B cell (primary cell): ENCODE measurements around the gene EIF2D. TPM values are rescaled to one million over a fixed set of nuclear protein-coding genes. Genes with fewer than 3 reads are reported as not detected.

Source experiments
- ATAC-seq: fragments of 200-7000 bp; cut with Tn5 transposase; one replicate; pipeline ENCODE4 v1.10.0; 2021; ENCODE audit warnings: low read depth, mild to moderate bottlenecking, moderate number of reproducible peaks, moderate library complexity
- CTCF ChIA-PET: fragments of 350-600 bp; sonication (Branson Sonifier 250); formaldehyde crosslinking; loops from one replicate; lab custom pipeline; 2021; ENCODE audit warnings: antibody characterized with exemption, inconsistent platforms; lab: Charles Lee
- POLR2A ChIA-PET: fragments of 350-600 bp; sonication (Branson Sonifier 250); formaldehyde crosslinking; loops from one replicate; lab custom pipeline; 2021; ENCODE audit warnings: antibody characterized with exemption; lab: Charles Lee
- DNase-seq: peaks from one replicate; pipeline ENCODE4 v3.0.0; 2013
- H2AFZ ChIP-seq: 2 replicates; pipeline ENCODE4 v1.6.1; 2012; ENCODE audit warnings: mild to moderate bottlenecking, low read depth, low read length; ENCODE audit not compliant: insufficient read depth, poor library complexity, severe bottlenecking
- H3K27ac ChIP-seq, 2 donors: 1 replicate in 1 of 2; 2 replicates in 1 of 2; pipeline ENCODE4 v1.5.1; 2012 to 2013; ENCODE audit warnings: low read length in 2 of 2, mild to moderate bottlenecking in 2 of 2, moderate library complexity in 1 of 2
- H3K27me3 ChIP-seq, 4 experiments: fragments of 200-600 bp in 1 of 4; sonication (generic) in 1 of 4; replicated peaks in 1 of 4; 1 replicate in 2 of 4; 2 replicates in 2 of 4; pipeline versions ENCODE4 v1.6.1 to v1.7.0; 2013 to 2016; ENCODE audit warnings: low read length in 3 of 4, mild to moderate bottlenecking in 2 of 4, mixed read lengths in 1 of 4, moderate library complexity in 1 of 4; ENCODE audit not compliant: insufficient read depth in 4 of 4, control insufficient read depth in 3 of 4; ENCODE audit errors: control extremely low read depth in 1 of 4
- H3K36me3 ChIP-seq, 2 experiments: replicated peaks in 1 of 2; 1 replicate in 1 of 2; 2 replicates in 1 of 2; pipeline versions ENCODE4 v1.6.1 to v1.7.1; 2013; ENCODE audit warnings: low read length in 1 of 2; ENCODE audit not compliant: insufficient read depth in 2 of 2, control insufficient read depth in 1 of 2; ENCODE audit errors: control extremely low read depth in 1 of 2, extremely low read depth in 1 of 2
- H3K4me1 ChIP-seq, 2 donors: fragments of 200-600 bp in 1 of 2; sonication (generic) in 1 of 2; 1 replicate in 1 of 2; 2 replicates in 1 of 2; pipeline versions ENCODE4 v1.5.1 to v1.6.1; 2013 to 2017; ENCODE audit warnings: low read length in 2 of 2; ENCODE audit not compliant: control insufficient read depth in 2 of 2, insufficient read depth in 2 of 2
- H3K4me2 ChIP-seq: replicated peaks from 2 replicates; pipeline ENCODE3; 2012; ENCODE audit warnings: mild to moderate bottlenecking, low read depth, low read length; ENCODE audit not compliant: poor library complexity, severe bottlenecking
- H3K4me3 ChIP-seq, 5 experiments: fragments of 200-600 bp in 1 of 5; sonication (generic) in 1 of 5; 1 replicate in 3 of 5; 2 replicates in 2 of 5; pipeline versions ENCODE4 v1.5.1 to v1.7.0; 2011 to 2016; ENCODE audit warnings: low read length in 4 of 5, mild to moderate bottlenecking in 4 of 5, low read depth in 2 of 5, control low read depth in 1 of 5, moderate library complexity in 1 of 5; ENCODE audit not compliant: insufficient read depth in 1 of 5; ENCODE audit errors: control extremely low read depth in 1 of 5, extremely low read depth in 1 of 5
- H3K79me2 ChIP-seq: fragments of 200-600 bp; sonication (generic); one replicate; pipeline ENCODE4 v1.6.0; 2016; ENCODE audit warnings: low read length; ENCODE audit not compliant: control insufficient read depth, insufficient read depth
- H3K9ac ChIP-seq: fragments of 200-600 bp; sonication (generic); 2 replicates; pipeline ENCODE4 v1.6.1; 2017; ENCODE audit warnings: mild to moderate bottlenecking, low read length, moderate library complexity
- H3K9me3 ChIP-seq, 3 donors: one replicate each; pipeline versions ENCODE4 v1.6.1 to v1.7.1; 2013; ENCODE audit warnings: low read length in 2 of 3; ENCODE audit not compliant: control insufficient read depth in 2 of 3, insufficient read depth in 1 of 3; ENCODE audit errors: control extremely low read depth in 1 of 3
- H4K20me1 ChIP-seq: 2 replicates; pipeline ENCODE4 v1.6.0; 2012; ENCODE audit warnings: mild to moderate bottlenecking, low read length; ENCODE audit not compliant: insufficient read depth, control insufficient read depth, poor library complexity, severe bottlenecking
- H3K27ac Mint-ChIP-seq: one replicate; pipeline ENCODE4 v1.8.0; 2021; ENCODE audit warnings: mixed read lengths
- H3K27me3 Mint-ChIP-seq: one replicate; pipeline ENCODE4 v1.8.0; 2021; ENCODE audit warnings: mixed read lengths
- H3K4me1 Mint-ChIP-seq: one replicate; pipeline ENCODE4 v1.8.0; 2021; ENCODE audit warnings: mixed read lengths
- H3K4me3 Mint-ChIP-seq: one replicate; pipeline ENCODE4 v1.8.0; 2021; ENCODE audit warnings: mixed read lengths
- H3K9me3 Mint-ChIP-seq: one replicate; pipeline ENCODE4 v1.8.0; 2022; ENCODE audit warnings: mixed read lengths; ENCODE audit not compliant: insufficient read depth
- CTCF ChIP-seq: fragments of 200-600 bp; IDR thresholded peaks from one replicate; pipeline ENCODE4 v1.8.0; 2022; ENCODE audit warnings: antibody characterized with exemption, mild to moderate bottlenecking
- EZH2 ChIP-seq: IDR thresholded peaks from 2 replicates; pipeline ENCODE4 v1.6.1; 2012; ENCODE audit warnings: borderline replicate concordance, low read depth, mild to moderate bottlenecking, moderate library complexity, low read length; ENCODE audit not compliant: insufficient read depth, poor library complexity, severe bottlenecking
- WGBS: methylation state at CpG from one replicate; pipeline ENCODE4 v1.1.5; 2013; ENCODE audit warnings: missing lambda C conversion rate; ENCODE audit not compliant: insufficient coverage; 5-methylcytosine and 5-hydroxymethylcytosine counted together
- intact Hi-C: fragments of 100-400 bp; cut with micrococcal nuclease; formaldehyde crosslinking; loops from one replicate; pipeline ENCODE4 v1.10.0; 2022
- polyA plus RNA-seq: library from polyadenylated mRNA; depleted of rRNA; stranded (reverse); fragments of >200 nt; gene quantifications from 2 replicates; pipeline ENCODE4 v1.2.3, GENCODE V29; 2012
- total RNA-seq, 2 donors: library from RNA; stranded (reverse); fragments of 120-200 nt in 1 of 2; gene quantifications; 1 replicate in 1 of 2; 2 replicates in 1 of 2; pipeline versions ENCODE4 v1.2.3 to v1.2.4, GENCODE V29; 2013 to 2022

The EIF2D gene
- total and polyA plus RNA-seq, 2 donors (not counting 1 experiment from before 2014, with no cell fraction given), result 62.2 to 64.9 TPM

- Histone ChIP-seq H3K4me2 (peak overlapping the region; percentile 62), H3K9ac (peak overlapping the region; percentile 38), H3K4me3 (peak overlapping the region in 4 of 5 experiments; percentile 3 to 32 (median 23)), H3K27ac (peak overlapping the region; percentile 90 to 96), H3K4me1 (peaks cover 80 to 84% of the 10 kb centered on the region in 2 donors), H2AFZ (no peak overlapping the region), H4K20me1 (peaks cover 32% of the 10 kb centered on the region), H3K36me3 (peaks cover 11 to 48% of the 10 kb centered on the region in 2 experiments), H3K79me2 (peaks cover 98% of the 10 kb centered on the region), H3K9me3 (no peaks in the 10 kb centered on the region), H3K27me3 (no peaks in the 10 kb centered on the region)
- no peaks in the 10 kb centered on the region for H3K9me3 Mint-ChIP-seq
- 61% methylated on average over 4 of the region's 8 CpGs for WGBS
- DNase-seq (no peak), ATAC-seq (no peak)
- ChIA-PET POLR2A (interaction anchor here (0.8 to 3.3 kb wide), 8 partner anchors 17 to 36 kb away, joined by 3 to 27 read pairs (median 4); partner anchors contain the start of gene EIF2D), CTCF (interaction anchor here (0.7 to 15.1 kb wide), 14 partner anchors 26 to 248 kb away, joined by 3 to 1018 read pairs (median 4); partner anchors contain the start of genes IKBKE and RASSF5)
- H3K27me3 Mint-ChIP-seq, result no peaks in the 10 kb centered on the region
- H3K27ac Mint-ChIP-seq, result peak overlapping the region; percentile 98
- H3K4me1 Mint-ChIP-seq, result peaks cover 81% of the 10 kb centered on the region
- TF ChIP-seq EZH2, result no peak
- no peak for TF ChIP-seq CTCF
- intact Hi-C loops, result loop anchor here (1.0 to 2.0 kb wide), 3 partner anchors 17 to 32 kb away; partner anchors contain the start of gene EIF2D
- H3K4me3 Mint-ChIP-seq, result peak overlapping the region; percentile 58
Observed at GRCh38 chr1:206580438-206581113, 31.7 kb downstream of the EIF2D start.
